HG02885 (cell line): Measurements from ENCODE around the gene DUSP10.

Experiments used
- ATAC-seq: cut with Tn5 transposase; IDR thresholded peaks from one replicate; pipeline ENCODE4 v1.9.1; 2021; ENCODE audit warnings: mild to moderate bottlenecking; ENCODE audit not compliant: unreplicated experiment, poor library complexity

The DUSP10 gene

DNA sequence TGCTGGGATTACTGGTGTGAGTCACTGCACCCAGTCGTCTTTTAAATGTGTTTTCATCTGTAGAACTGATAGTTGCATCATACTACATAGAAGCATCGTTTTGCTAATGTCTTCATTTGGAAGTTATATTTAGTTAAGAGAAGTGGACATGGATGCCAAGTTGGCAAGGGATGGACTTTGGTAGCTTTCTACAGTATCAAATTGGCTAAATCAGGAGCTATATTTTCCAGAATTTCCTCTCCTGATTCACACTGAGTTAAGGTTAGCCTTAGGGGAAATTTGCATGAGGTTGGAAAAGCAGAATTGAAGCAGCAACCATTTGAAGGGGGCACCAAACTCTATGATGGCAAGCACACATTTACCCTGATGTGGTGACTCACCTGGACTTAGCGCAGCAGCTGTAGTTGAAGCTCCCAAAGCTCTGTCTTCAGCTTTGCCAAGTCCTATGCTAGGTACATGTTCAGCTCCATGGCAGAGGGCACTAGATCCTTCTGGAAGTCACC is 43.9 kb downstream of the DUSP10 start:
- no peak for ATAC-seq

DNA sequence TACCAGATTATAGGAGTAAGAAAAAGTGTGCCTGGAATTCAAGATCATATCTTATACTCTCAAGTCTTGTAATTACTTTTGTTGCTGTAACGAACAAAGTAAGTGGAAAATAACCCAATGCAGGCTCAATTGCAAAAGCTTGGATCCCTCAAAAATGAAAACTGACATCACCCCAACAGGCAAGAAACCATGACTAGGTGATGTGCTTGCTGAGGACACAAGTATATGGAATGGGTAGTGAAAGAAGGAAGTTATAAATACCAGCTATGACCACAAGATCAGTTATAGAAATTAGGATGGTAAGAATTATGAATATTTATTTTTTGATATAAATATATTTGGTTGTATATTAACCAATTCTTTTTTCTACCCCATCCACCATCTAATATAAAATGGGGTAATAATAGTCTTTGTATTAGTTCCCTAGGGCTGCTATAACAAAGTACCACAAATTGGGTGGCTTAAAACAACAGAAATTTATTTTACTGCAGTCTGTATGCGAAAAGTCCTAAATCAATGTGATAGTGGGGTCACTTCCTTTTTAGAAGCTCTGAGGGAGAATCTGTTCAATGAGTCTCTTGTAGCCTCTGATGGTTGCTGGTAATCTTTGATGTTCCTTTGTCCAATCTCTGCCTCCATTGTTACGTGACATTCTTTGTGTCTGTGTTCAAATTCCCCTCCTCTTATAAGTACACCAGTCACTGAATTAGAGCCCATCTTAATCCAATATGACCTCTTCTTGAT is 45.0 kb downstream of the DUSP10 start:
- ATAC-seq: no peak

- ATAC-seq: no peak
Observed at GRCh38 chr1:221696027-221696426, 45.9 kb downstream of the DUSP10 start.

GRCh38 chr1:221695301-221695700 is 46.6 kb downstream of the DUSP10 start:
- ATAC-seq: no peak

DNA sequence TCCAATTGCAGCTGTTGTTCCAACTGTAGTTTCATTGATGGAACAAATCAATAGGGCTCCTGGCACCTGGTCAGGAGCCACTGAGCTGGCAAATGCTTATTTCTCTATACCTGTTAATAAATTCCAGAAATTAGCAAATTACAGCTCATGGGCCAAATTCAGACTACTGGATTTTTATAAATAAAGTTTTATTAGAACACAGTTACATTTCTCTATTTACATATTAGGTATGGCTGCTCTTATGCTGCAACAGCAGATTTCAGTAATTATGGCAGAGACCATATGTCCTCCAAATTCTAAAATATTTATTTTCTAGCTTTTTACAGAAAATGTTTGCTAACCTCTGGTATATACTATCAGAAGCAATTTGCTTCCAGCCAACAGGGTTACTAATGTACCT is 47.8 kb downstream of the DUSP10 start:
- ATAC-seq: no peak

DNA sequence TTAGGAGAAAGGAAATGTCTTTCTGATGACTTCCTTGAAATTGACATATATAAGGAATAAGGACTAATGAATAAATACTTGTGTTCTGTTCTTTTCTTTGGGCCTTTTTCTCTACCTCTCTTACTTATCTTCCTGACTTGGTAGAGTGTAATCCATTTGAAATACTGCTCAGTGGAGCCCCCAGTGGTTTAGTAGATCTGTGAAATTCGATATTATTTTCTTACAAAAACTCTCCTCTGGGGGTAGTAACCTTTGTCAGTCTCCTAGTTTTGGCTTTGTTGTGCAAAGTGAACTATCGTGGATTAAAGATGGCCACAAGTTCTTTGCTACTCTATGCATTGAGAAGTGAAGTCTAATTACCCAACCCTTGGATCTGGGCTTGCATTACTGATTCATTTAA is 48.8 kb downstream of the DUSP10 start:
- no peak for ATAC-seq

GRCh38 chr1:221692643-221693042 is 49.2 kb downstream of the DUSP10 start:
- no peak for ATAC-seq

DNA sequence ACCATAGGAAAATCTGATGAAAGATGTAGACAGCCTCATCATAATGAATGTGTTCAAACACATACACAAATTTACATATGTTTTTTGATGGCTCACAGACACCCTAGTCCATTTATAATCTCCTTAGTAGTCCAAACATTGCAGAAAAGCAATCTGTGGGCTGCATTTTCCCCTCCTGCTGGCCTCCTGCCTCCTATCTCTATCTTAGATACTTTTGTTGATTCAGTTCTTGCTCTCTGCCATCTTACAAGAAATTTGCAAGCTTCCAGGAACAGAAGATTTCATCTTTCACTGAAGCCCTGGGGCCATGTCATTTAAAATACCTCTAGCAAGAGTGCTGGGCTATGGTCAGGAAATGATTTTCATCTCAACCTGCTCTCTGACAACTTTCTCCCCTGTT is 50.6 kb downstream of the DUSP10 start:
- ATAC-seq: no peak

DNA sequence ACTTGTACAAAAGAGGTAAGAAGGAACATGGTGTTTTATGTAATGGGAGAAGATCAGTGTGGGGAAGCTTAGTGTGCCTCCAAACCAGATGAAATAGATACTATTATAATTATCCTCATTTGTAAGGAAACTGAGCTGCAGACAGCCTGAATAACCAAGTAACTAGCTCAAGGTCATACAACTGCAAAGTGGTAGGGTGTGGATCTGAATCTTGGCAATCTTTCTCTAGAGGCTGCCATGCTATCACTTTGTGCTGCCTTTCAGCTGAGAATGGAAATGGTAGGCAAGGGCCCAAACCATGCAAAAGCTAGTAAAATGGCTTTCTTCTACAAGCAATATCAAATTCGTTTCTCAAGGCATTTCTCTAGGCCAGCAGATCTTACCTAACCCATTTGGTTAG is 51.0 kb downstream of the DUSP10 start:
- ATAC-seq: no peak

GRCh38 chr1:221689138-221689537 is 52.8 kb downstream of the DUSP10 start:
- no peak for ATAC-seq

- ATAC-seq: no peak
Observed at GRCh38 chr1:221688488-221688843, 53.4 kb downstream of the DUSP10 start.

DNA sequence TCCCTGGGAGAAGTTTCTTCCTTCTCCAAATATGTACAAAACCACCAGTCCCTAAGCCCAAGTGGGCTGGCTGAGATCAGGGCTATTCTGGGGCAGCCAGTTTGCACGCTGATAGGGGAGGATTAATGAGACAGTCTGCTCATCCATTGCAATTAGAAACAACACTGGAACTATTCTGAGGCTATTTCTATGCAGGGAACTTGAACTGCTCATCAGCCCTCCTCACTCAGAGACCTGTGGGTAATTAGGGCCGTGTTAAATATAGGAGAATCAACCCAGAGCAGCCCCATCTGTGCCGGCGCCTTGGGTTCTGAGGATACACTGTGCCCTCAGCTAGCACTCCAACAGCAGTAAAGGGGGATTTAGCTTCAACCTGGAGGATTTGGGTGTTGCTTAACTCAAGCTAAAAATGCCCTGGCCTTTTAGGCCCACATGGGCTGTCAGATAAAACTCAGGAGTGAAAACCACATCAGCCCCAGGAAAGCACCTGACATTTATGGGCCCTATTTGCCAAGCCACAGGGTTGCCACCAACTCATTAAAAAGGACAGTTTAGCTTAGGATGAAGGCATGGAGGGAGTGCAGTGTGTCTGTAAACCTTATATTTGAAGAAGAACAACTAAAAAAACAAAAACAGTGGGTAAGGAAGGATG is 53.9 kb downstream of the DUSP10 start:
- ATAC-seq: no peak

DNA sequence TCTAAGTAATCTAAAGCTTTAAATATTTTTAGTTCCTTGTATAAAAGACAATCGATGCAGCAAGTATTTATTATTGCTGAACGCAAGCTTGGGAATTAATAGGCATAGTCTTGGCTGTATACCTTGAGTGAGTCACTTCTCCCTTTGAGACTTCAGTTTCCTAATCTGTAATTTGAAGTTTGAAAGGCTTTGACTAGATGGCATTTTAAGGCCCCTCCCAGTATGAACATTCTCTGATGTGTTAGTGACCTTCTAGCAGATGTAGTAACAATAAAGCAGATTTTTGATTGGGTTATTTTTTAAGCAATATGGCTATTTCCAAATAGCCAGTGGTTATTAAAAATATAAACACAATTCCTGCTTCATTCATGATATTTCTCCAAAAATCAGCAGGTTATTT is 58.2 kb downstream of the DUSP10 start:
- no peak for ATAC-seq

DNA sequence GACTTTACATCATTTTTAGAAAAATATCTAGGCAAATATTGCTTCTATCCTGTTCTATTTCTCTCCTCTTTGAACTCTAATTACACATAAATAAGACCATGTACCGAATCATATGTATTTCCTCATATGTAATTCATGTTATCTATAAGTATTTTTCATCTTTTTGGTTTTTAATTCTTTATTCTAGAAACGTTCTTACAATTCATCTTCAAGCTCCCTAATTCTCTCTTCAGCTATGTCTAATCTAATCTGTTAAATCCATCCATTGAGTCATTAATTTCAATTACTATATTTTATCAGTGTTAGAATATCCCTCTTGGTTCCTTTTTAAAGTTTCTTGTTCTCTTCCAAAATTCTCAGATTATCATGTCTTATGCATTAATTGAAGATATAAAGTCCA is 61.8 kb downstream of the DUSP10 start:
- no peak for ATAC-seq

- no peak for ATAC-seq
Observed at GRCh38 chr1:221678014-221678413, 63.9 kb downstream of the DUSP10 start.

GRCh38 chr1:221675880-221676800 is 65.7 kb downstream of the DUSP10 start:
- ATAC-seq: no peak

- ATAC-seq: no peak
Observed at GRCh38 chr1:221672965-221673364, 68.9 kb downstream of the DUSP10 start.

DNA sequence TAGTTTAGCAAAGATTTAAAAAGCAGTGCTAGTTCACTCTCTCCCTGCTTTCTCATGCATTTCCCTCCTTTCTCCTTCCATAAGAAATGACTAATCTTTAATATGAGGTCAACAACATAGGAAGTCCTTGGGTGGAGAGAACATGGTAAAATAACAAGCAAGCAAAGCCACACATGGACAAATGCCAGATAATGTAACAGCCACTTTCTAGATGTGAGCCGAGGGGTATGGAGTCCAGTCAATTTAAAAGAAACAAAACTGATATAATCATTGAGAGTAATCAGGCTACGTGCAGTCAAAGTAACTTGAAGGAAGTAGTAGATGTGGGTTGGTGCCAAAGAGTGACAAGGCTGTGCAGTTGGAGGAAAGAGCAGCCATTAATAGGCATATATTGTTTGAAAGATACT is 69.6 kb downstream of the DUSP10 start:
- no peak for ATAC-seq

DNA sequence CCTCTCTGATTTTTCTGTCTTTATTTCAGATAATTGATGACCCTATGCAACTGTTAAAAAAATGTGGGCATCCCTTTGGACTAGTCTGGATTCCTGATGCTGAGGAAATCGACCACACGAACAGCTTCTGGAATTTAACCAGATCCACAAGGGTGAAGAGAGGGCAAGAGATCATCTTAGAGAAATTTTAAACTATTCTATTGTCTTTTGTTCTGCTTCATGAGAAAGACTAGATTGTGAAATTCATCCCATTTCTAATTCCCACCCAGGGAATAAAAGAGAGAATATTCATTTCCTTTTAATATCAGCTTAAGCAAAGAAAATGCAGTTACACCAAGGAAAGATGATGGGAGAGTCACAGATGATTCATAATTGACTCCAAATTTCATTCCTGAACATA is 71.8 kb downstream of the DUSP10 start:
- ATAC-seq: no peak

DNA sequence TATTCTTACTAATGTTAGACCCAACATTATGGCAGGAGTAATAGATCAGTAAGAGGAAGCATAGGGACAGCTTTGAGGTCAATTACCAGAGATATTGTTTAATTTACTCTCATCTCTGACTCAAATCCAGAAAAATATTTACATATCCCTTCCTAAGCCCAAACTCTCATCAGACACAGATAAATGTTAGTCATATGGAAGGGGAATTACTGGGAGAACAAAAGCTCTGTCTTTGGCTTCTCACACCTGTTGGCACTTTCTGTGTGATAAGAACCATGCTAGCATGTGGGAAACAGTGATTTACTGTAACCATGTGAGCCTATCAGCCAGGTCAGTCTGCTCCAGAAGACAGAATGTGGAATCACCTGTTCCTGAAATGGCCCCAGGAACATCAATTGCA is 72.4 kb downstream of the DUSP10 start:
- no peak for ATAC-seq

DNA sequence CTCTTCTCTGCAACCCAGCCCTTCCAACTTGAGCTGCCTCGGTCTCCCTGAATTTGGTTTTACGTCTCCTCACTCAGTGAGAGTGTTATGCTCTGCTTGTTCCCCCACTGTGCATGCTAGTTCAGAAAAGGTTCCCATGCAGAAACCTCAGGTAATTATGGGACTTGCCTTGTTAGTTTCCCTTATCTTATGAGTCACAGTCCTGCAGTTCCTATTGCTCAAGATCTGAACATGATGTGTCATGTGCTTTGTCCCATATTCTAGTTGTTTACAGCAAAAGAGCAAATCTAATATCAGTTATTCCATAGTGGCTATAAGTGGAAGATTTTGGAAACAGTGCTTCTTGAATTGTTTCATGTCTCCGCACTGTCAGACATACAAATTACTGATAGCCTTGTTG is 74.4 kb downstream of the DUSP10 start:
- ATAC-seq: peak; percentile 93
